ENCODE measurements around the gene LRFN4. TPM values are rescaled to one million over a fixed set of nuclear protein-coding genes. Genes with fewer than 3 reads are reported as not detected.

Gene LRFN4
- total and polyA plus RNA-seq, 2 donors (not counting 3 experiments of a cell fraction or from before 2014, with no cell fraction given), result 22.3 to 37.4 TPM

- ChIA-PET CTCF (interaction anchor here (1.0 kb wide), 1 partner anchor 23 kb away, joined by 3 read pairs; no protein-coding TSS in a partner anchor), POLR2A (no interaction called here)
- Histone ChIP-seq H3K9ac (replicated peaks; ENCODE audit: extremely low read depth, insufficient read depth, low read length) (no peak overlapping the region), H3K36me3 (ENCODE audit: control insufficient read depth in 2 of 2, extremely low read depth in 1 of 2, insufficient read depth in 2 of 2, low read length in 2 of 2) (no peaks in the 10 kb centered on the region), H3K9me1 (replicated peaks; ENCODE audit: control insufficient read depth, extremely low read depth, insufficient read depth, low read length) (no peaks in the 10 kb centered on the region), H3K9me3 (replicated peaks; ENCODE audit: control insufficient read depth, insufficient read depth, low read length) (no peaks in the 10 kb centered on the region), H3K27ac (ENCODE audit: insufficient read depth, low read depth, low read length) (no peak overlapping the region), H3K79me2 (ENCODE audit: control insufficient read depth, insufficient read depth, low read length) (no peaks in the 10 kb centered on the region), H4K20me1 (replicated peaks; ENCODE audit: control insufficient read depth, extremely low read depth, insufficient read depth, low read length) (no peaks in the 10 kb centered on the region), H2AFZ (ENCODE audit: low read depth, low read length) (no peak overlapping the region), H3K27me3 (ENCODE audit: control insufficient read depth in 2 of 2, insufficient read depth in 2 of 2, low read length in 2 of 2) (no peaks in the 10 kb centered on the region), H3K4me3 (replicated peaks in 1 of 3; ENCODE audit: insufficient read depth in 1 of 3, low read depth in 1 of 3, low read length in 3 of 3) (no peak overlapping the region), H3K4me1 (ENCODE audit: control insufficient read depth, extremely low read depth, insufficient read depth, low read length) (peaks cover 5% of the 10 kb centered on the region), H3K4me2 (ENCODE audit: insufficient read depth, low read length) (no peak overlapping the region)
- no TSS peak for BruUV-seq (replicated peaks)
- TF ChIP-seq CTCF (IDR thresholded peaks at IDR 0.05; ENCODE audit: extremely low read depth in 1 of 2, insufficient read depth in 1 of 2, low read depth in 1 of 2, low read length in 2 of 2), result no peak
- no peak for TF ChIP-seq POLR2AphosphoS5 (IDR thresholded peaks at IDR 0.05; ENCODE audit: insufficient read depth, low read depth, low read length)
- TF ChIP-seq EZH2 (IDR thresholded peaks at IDR 0.05; ENCODE audit: borderline replicate concordance, low read depth, low read length, severe bottlenecking), result no peak
- no peak for TF ChIP-seq MAX (IDR thresholded peaks at IDR 0.05; ENCODE audit: insufficient read depth, insufficient read length)
- no peak for TF ChIP-seq JUN (IDR thresholded peaks at IDR 0.05; ENCODE audit: borderline replicate concordance, insufficient read depth, insufficient read length, low read depth)
- TF ChIP-seq MYC (IDR thresholded peaks at IDR 0.05; ENCODE audit: low read depth, low read length), result no peak
- no peak for TF ChIP-seq POLR2A (IDR thresholded peaks at IDR 0.05; ENCODE audit: low read depth, low read length)
- no peak for TF ChIP-seq GATA2 (IDR thresholded peaks at IDR 0.05; ENCODE audit: insufficient read depth, insufficient read length, low read depth, low read length)
- no peak for TF ChIP-seq FOS (IDR thresholded peaks at IDR 0.05; ENCODE audit: borderline replicate concordance, insufficient read depth, low read length)
- FAIRE-seq, result peak; percentile 8
- dilution Hi-C loops (cut with MboI; ENCODE audit: extremely low pct_ligation_motif_present, low sequenced_read_pairs) (no loop called here), intact Hi-C loops (cut with micrococcal nuclease) (no loop called here)
- no peak for DNase-seq (ENCODE audit: low read depth, low spot score)
Measured at GRCh38 chr11:66906061-66906733, 49.3 kb downstream of the LRFN4 start.
